K562 (cell line): ENCODE data around the gene ELMO3. TPM values are rescaled to one million over a fixed set of nuclear protein-coding genes. Genes with fewer than 3 reads are reported as not detected.

Experiments
- ADNP ChIP-seq: fragments of 200-800 bp; sonication (Bioruptor generic); IDR thresholded peaks from 2 replicates; pipeline ENCODE4 v1.6.1; 2016; ENCODE audit warnings: missing genetic modification characterization, missing compliant biosample characterization
- ARID3B ChIP-seq: fragments of 250-450 bp; sonication (Bioruptor Pico); IDR thresholded peaks from 2 replicates; pipeline ENCODE4 v1.4.0; 2020; ENCODE audit warnings: borderline replicate concordance
- BRCA1 ChIP-seq, 2 experiments: fragments of 450-650 bp in 1 of 2; sonication (generic) in 1 of 2; formaldehyde crosslinking in 1 of 2; IDR thresholded peaks; 2 replicates each; pipeline versions ENCODE4 v1.5.0 to v1.6.1; 2017 to 2020; ENCODE audit warnings: mild to moderate bottlenecking in 1 of 2, missing genetic modification reagents in 1 of 2
- CREB3 ChIP-seq: fragments of 450-650 bp; conservative IDR thresholded peaks from 2 replicates; pipeline ENCODE4 v1.6.1; 2016; ENCODE audit warnings: missing genetic modification characterization, low read depth, mild to moderate bottlenecking, missing compliant biosample characterization, moderate library complexity
- DDX20 ChIP-seq: fragments of 450-650 bp; IDR thresholded peaks from 2 replicates; pipeline ENCODE4 v1.6.1; 2016; ENCODE audit warnings: missing genetic modification characterization, low read depth, mild to moderate bottlenecking, missing compliant biosample characterization, moderate library complexity
- DMBX1 ChIP-seq: fragments of 250-450 bp; sonication (Bioruptor Pico); IDR thresholded peaks from 2 replicates; pipeline ENCODE4 v1.8.0; 2022; ENCODE audit warnings: inconsistent platforms, mild to moderate bottlenecking, moderate library complexity, borderline replicate concordance
- NFIX ChIP-seq: fragments of 250-450 bp; sonication (Bioruptor Pico); IDR thresholded peaks from 2 replicates; pipeline ENCODE4 v1.4.0; 2020; ENCODE audit warnings: low read depth, mild to moderate bottlenecking, moderate library complexity
- NONO ChIP-seq, 2 experiments: fragments of 200-400 bp in 1 of 2; fragments of 450-650 bp in 1 of 2; formaldehyde crosslinking in 1 of 2; IDR thresholded peaks; 2 replicates each; pipeline ENCODE4 v1.6.1; 2017; ENCODE audit warnings: low read depth in 2 of 2, mild to moderate bottlenecking in 2 of 2, moderate library complexity in 2 of 2, low read length in 1 of 2
- NR3C1 ChIP-seq: sonication (generic); formaldehyde crosslinking; IDR thresholded peaks from 2 replicates; pipeline ENCODE4 v1.8.1; 2022; ENCODE audit warnings: missing genetic modification reagents
- RBM15 ChIP-seq: fragments of 200-400 bp; formaldehyde crosslinking; IDR thresholded peaks from 2 replicates; pipeline ENCODE4 v1.6.1; 2018; ENCODE audit warnings: mild to moderate bottlenecking, low read length, moderate library complexity; ENCODE audit not compliant: insufficient read depth
- SETDB1 ChIP-seq: IDR thresholded peaks from one replicate; pipeline ENCODE4 v1.6.1; 2012; ENCODE audit warnings: low read length, control low read depth, inconsistent platforms
- TBP ChIP-seq: optimal IDR thresholded peaks from 2 replicates; pipeline ENCODE3; 2011; ENCODE audit warnings: low read depth, low read length, improper control_type of control experiment
- TFE3 ChIP-seq: fragments of 450-650 bp; formaldehyde crosslinking; IDR thresholded peaks from 2 replicates; pipeline ENCODE4 v1.4.0; 2020; ENCODE audit warnings: mild to moderate bottlenecking, mixed read lengths
- ZBTB43 ChIP-seq: sonication (generic); formaldehyde crosslinking; IDR thresholded peaks from 2 replicates; pipeline ENCODE4 v1.8.0; 2023; ENCODE audit warnings: mild to moderate bottlenecking, missing genetic modification reagents
- ZBTB9 ChIP-seq: fragments of 450-650 bp; formaldehyde crosslinking; IDR thresholded peaks from 2 replicates; pipeline ENCODE4 v1.4.0; 2020; ENCODE audit warnings: mild to moderate bottlenecking, moderate library complexity
- ZNF217 ChIP-seq: sonication (generic); formaldehyde crosslinking; IDR thresholded peaks from 2 replicates; pipeline ENCODE4 v1.8.0; 2022; ENCODE audit warnings: mild to moderate bottlenecking, missing genetic modification reagents
- ZNF408 ChIP-seq: fragments of 250-450 bp; sonication (Bioruptor Pico); IDR thresholded peaks from 2 replicates; pipeline ENCODE4 v1.4.0; 2020; ENCODE audit warnings: low read depth, mild to moderate bottlenecking, moderate library complexity
- ZNF655 ChIP-seq: fragments of 250-450 bp; sonication (Bioruptor Pico); IDR thresholded peaks from 2 replicates; pipeline ENCODE4 v1.5.0; 2021
- ZSCAN29 ChIP-seq: fragments of 450-650 bp; IDR thresholded peaks from 2 replicates; pipeline ENCODE4 v1.6.1; 2017
- polyA plus RNA-seq, 8 experiments: library from polyadenylated mRNA; depleted of rRNA in 4 of 8; stranded (reverse) in 5 of 8; unstranded in 3 of 8; fragments of >200 nt; fragmentation: Nextera tagmentation in 2 of 8; fragmentation: Illumina TruSeq in 1 of 8; extraction: Ambion mirVana in 2 of 8; extraction: Trizol in 1 of 8; gene quantifications; 2 replicates each; pipeline versions ENCODE4 v1.2.1 to v1.2.3, GENCODE V29; 2011 to 2014; ENCODE audit warnings: inconsistent platforms in 1 of 8, missing spikeins in 1 of 8
- total RNA-seq, 7 experiments: library from RNA; depleted of rRNA in 6 of 7; stranded (reverse); fragments of >200 nt in 6 of 7; fragmentation: Illumina TruSeq in 2 of 7; extraction: Trizol in 2 of 7; gene quantifications; 2 replicates each; pipeline versions ENCODE4 v1.2.1 to v1.2.3, GENCODE V29; 2011 to 2021; ENCODE audit warnings: low replicate concordance in 1 of 7

Gene ELMO3
- total and polyA plus RNA-seq, 9 of the 15 experiments (the other 6 are each of a cell fraction or from before 2014, with no cell fraction given) = 0.04 to 5.1 (median 1.5) TPM

- TF ChIP-seq ZBTB43 (CRISPR knock-in tag) (no peak), RBM15 (no peak), NR3C1 (CRISPR knock-in tag) (no peak), ZSCAN29 (no peak), ZBTB9 (CRISPR knock-in tag) (peak; percentile 11; the same call in 1 of the 2 replicates), CREB3 (tag) (no peak), BRCA1 (IDR thresholded peaks at IDR 0.05) (no peak), BRCA1 (CRISPR knock-in tag; IDR thresholded peaks at IDR 0.05) (no peak), ZNF217 (CRISPR knock-in tag) (no peak), ZNF655 (CRISPR knock-in tag) (no peak), NONO (IDR thresholded peaks at IDR 0.05; ENCODE audit: low read depth in 2 of 2, low read length in 1 of 2) (peak in 1 of 2 experiments; percentile 51; a peak in 1 of 4 replicates), ZNF408 (CRISPR knock-in tag) (no peak), TFE3 (CRISPR knock-in tag) (no peak), NFIX (no peak), DMBX1 (CRISPR knock-in tag) (no peak), SETDB1 (no peak), ARID3B (CRISPR knock-in tag) (no peak), ADNP (tag) (no peak), TBP (peak; percentile 41), DDX20 (tag) (no peak)
Observed at GRCh38 chr16:67183627-67184452, 15.1 kb upstream of the ELMO3 start, which contains the start of gene MATCAP1 (continued).
